HepG2 (cell line): ENCODE results near the gene NOTUM. TPM values are rescaled to one million over a fixed set of nuclear protein-coding genes. Genes with fewer than 3 reads are reported as not detected.

Experiments
- HDAC1 ChIP-seq: sonication (generic); formaldehyde crosslinking; IDR thresholded peaks from 2 replicates; pipeline ENCODE4 v1.5.1; 2020; ENCODE audit warnings: mild to moderate bottlenecking, missing genetic modification reagents
- SKIL ChIP-seq: sonication (generic); formaldehyde crosslinking; IDR thresholded peaks from 2 replicates; pipeline ENCODE4 v1.8.0; 2022; ENCODE audit warnings: missing genetic modification reagents, mild to moderate bottlenecking, moderate library complexity, borderline replicate concordance
- SNAPC4 ChIP-seq: sonication (generic); formaldehyde crosslinking; IDR thresholded peaks from 2 replicates; pipeline ENCODE4 v1.4.0; 2020; ENCODE audit warnings: mild to moderate bottlenecking, missing genetic modification reagents
- TBX3 ChIP-seq: fragments of 450-650 bp; IDR thresholded peaks from 2 replicates; pipeline ENCODE4 v1.6.1; 2017; ENCODE audit warnings: antibody characterized with exemption, mild to moderate bottlenecking, inconsistent platforms, borderline replicate concordance
- ZNF598 ChIP-seq: sonication (generic); formaldehyde crosslinking; IDR thresholded peaks from 2 replicates; pipeline ENCODE4 v1.5.1; 2020; ENCODE audit warnings: mild to moderate bottlenecking, missing genetic modification reagents, borderline replicate concordance
- ZNF646 ChIP-seq: sonication (generic); formaldehyde crosslinking; IDR thresholded peaks from 2 replicates; pipeline ENCODE4 v1.9.0; 2021; ENCODE audit warnings: mild to moderate bottlenecking, missing genetic modification reagents
- ZSCAN31 ChIP-seq: sonication (generic); formaldehyde crosslinking; IDR thresholded peaks from 2 replicates; pipeline ENCODE4 v1.5.0; 2020; ENCODE audit warnings: low read depth, mild to moderate bottlenecking, missing genetic modification reagents
- polyA plus RNA-seq, 8 experiments: library from polyadenylated mRNA; depleted of rRNA in 3 of 8; stranded (reverse) in 7 of 8; unstranded in 1 of 8; fragments of >200 nt; fragmentation: Illumina TruSeq in 4 of 8; extraction: Trizol in 4 of 8; gene quantifications; 2 replicates each; pipeline versions ENCODE4 v1.2.1 to v1.2.3, GENCODE V29; 2011 to 2016; ENCODE audit warnings: low read depth in 4 of 8, missing spikeins in 1 of 8, mixed read lengths in 1 of 8; ENCODE audit not compliant: insufficient read depth in 1 of 8
- total RNA-seq, 5 experiments: library from RNA; depleted of rRNA; stranded (reverse); fragments of >200 nt; fragmentation: Illumina TruSeq; extraction: Trizol; gene quantifications; 2 replicates each; pipeline ENCODE4 v1.2.3, GENCODE V29; 2016; ENCODE audit warnings: low read depth in 1 of 5

NOTUM gene
- total and polyA plus RNA-seq, 2 of the 13 experiments (the other 11 are each of a cell fraction or from before 2014, with no cell fraction given): 150 to 160 TPM

- TF ChIP-seq SKIL (peak; percentile 74; the same call in 1 of the 2 replicates), ZSCAN31 (CRISPR knock-in tag) (no peak), TBX3 (peak; percentile 34; the same call in 1 of the 2 replicates), ZNF598 (0 out of 2 replicates have a peak, but pooled peaks have one; percentile 8), ZNF646 (CRISPR knock-in tag) (no peak), SNAPC4 (CRISPR knock-in tag) (no peak; the same call in 1 of the 2 replicates), HDAC1 (peak; percentile 76)
Observed at GRCh38 chr17:81994593-81995462, 33.8 kb upstream of the NOTUM start (continued).
